Measurements from ENCODE around the gene ACSL5. TPM values are rescaled to one million over a fixed set of nuclear protein-coding genes. Genes with fewer than 3 reads are reported as not detected.

ACSL5 gene
- total RNA-seq, 1 donor: 8.6 TPM

- DNase-seq (ENCODE audit: low read depth): no peak
- no peak overlapping the region for H3K4me3 ChIP-seq (ENCODE audit: low read depth, low read length)
- TF ChIP-seq CTCF (IDR thresholded peaks at IDR 0.05; ENCODE audit: insufficient read depth, low read depth, low read length): no peak
Observed at GRCh38 chr10:112429147-112429546, 55.2 kb downstream of the ACSL5 start.

- no peak for TF ChIP-seq CTCF (IDR thresholded peaks at IDR 0.05; ENCODE audit: insufficient read depth, low read depth, low read length)
- DNase-seq (ENCODE audit: low read depth): no peak
- H3K4me3 ChIP-seq (ENCODE audit: low read depth, low read length): no peak overlapping the region
Observed at GRCh38 chr10:112429654-112430230, 55.8 kb downstream of the ACSL5 start.

GRCh38 chr10:112433136-112433535 lies 59.2 kb downstream of the ACSL5 start:
- H3K4me3 ChIP-seq (ENCODE audit: low read depth, low read length): no peak overlapping the region
- no peak for TF ChIP-seq CTCF (IDR thresholded peaks at IDR 0.05; ENCODE audit: insufficient read depth, low read depth, low read length)
- no peak for DNase-seq (ENCODE audit: low read depth)

- TF ChIP-seq CTCF (IDR thresholded peaks at IDR 0.05; ENCODE audit: insufficient read depth, low read depth, low read length): peak; percentile 45
- no peak overlapping the region for H3K4me3 ChIP-seq (ENCODE audit: low read depth, low read length)
- peak; percentile 61 for DNase-seq (ENCODE audit: low read depth)
Observed at GRCh38 chr10:112434988-112435619, 61.2 kb downstream of the ACSL5 start.

- no peak for TF ChIP-seq CTCF (IDR thresholded peaks at IDR 0.05; ENCODE audit: insufficient read depth, low read depth, low read length)
- H3K4me3 ChIP-seq (ENCODE audit: low read depth, low read length): no peak overlapping the region
Observed at GRCh38 chr10:112438356-112438755, 64.4 kb downstream of the ACSL5 start.

GRCh38 chr10:112441520-112441919 lies 67.6 kb downstream of the ACSL5 start:
- no peak for DNase-seq (ENCODE audit: low read depth)
- no peak for TF ChIP-seq CTCF (IDR thresholded peaks at IDR 0.05; ENCODE audit: insufficient read depth, low read depth, low read length)
- no peak overlapping the region for H3K4me3 ChIP-seq (ENCODE audit: low read depth, low read length)

More at GRCh38 chr10:112438356-112438755, 64.4 kb downstream of the ACSL5 start:
- no peak for DNase-seq (ENCODE audit: low read depth)

All from fibroblast of villous mesenchyme (primary cell).